Trophoblast cell (in vitro differentiated cells and primary cell): Measurements from ENCODE around the gene PRSS38.

Experiments used
- DNase-seq, 2 donors: peaks; one replicate each; pipeline ENCODE4 v3.0.0-alpha.2; 2016
- H2AFZ ChIP-seq: 2 replicates; pipeline ENCODE4 v1.6.1; 2013; ENCODE audit warnings: low read length, moderate library complexity, mild to moderate bottlenecking; ENCODE audit not compliant: insufficient read depth, poor library complexity
- H2AK5ac ChIP-seq: 2 replicates; pipeline ENCODE4 v1.6.1; 2013; ENCODE audit warnings: mild to moderate bottlenecking, low read length
- H2BK120ac ChIP-seq: 2 replicates; pipeline ENCODE4 v1.6.1; 2013; ENCODE audit warnings: low read length, mild to moderate bottlenecking, moderate library complexity; ENCODE audit not compliant: insufficient read depth, poor library complexity
- H2BK12ac ChIP-seq: 2 replicates; pipeline ENCODE4 v1.6.1; 2013; ENCODE audit warnings: mild to moderate bottlenecking, low read length, moderate library complexity
- H2BK5ac ChIP-seq: 2 replicates; pipeline ENCODE4 v1.6.1; 2013; ENCODE audit warnings: low read length, low read depth, moderate library complexity, mild to moderate bottlenecking; ENCODE audit not compliant: poor library complexity
- H3K14ac ChIP-seq: 2 replicates; pipeline ENCODE4 v1.6.1; 2013; ENCODE audit warnings: mild to moderate bottlenecking, low read length
- H3K18ac ChIP-seq: 2 replicates; pipeline ENCODE4 v1.6.1; 2013; ENCODE audit warnings: mild to moderate bottlenecking, low read length
- H3K23ac ChIP-seq: 2 replicates; pipeline ENCODE4 v1.6.1; 2013; ENCODE audit warnings: low read length
- H3K27ac ChIP-seq: 2 replicates; pipeline ENCODE4 v1.5.1; 2013; ENCODE audit warnings: low read depth, mild to moderate bottlenecking, inconsistent platforms, low read length, moderate library complexity
- H3K27me3 ChIP-seq: 2 replicates; pipeline ENCODE4 v1.6.1; 2013; ENCODE audit warnings: inconsistent platforms, mild to moderate bottlenecking, low read length, moderate library complexity; ENCODE audit not compliant: insufficient read depth
- H3K36me3 ChIP-seq, 2 experiments: 1 replicate in 1 of 2; 2 replicates in 1 of 2; pipeline ENCODE4 v1.6.1; 2013; ENCODE audit warnings: low read length in 2 of 2, mild to moderate bottlenecking in 2 of 2, moderate library complexity in 1 of 2; ENCODE audit not compliant: insufficient read depth in 2 of 2, control insufficient read depth in 1 of 2
- H3K4ac ChIP-seq: 2 replicates; pipeline ENCODE4 v1.6.1; 2013; ENCODE audit warnings: low read depth, mild to moderate bottlenecking, low read length, moderate library complexity
- H3K4me1 ChIP-seq, 2 experiments: 1 replicate in 1 of 2; 2 replicates in 1 of 2; pipeline ENCODE4 v1.6.1; 2013; ENCODE audit warnings: low read length in 2 of 2, mild to moderate bottlenecking in 2 of 2, moderate library complexity in 1 of 2; ENCODE audit not compliant: insufficient read depth in 2 of 2, control insufficient read depth in 1 of 2
- H3K4me2 ChIP-seq: 2 replicates; pipeline ENCODE4 v1.6.1; 2013; ENCODE audit warnings: inconsistent platforms, mild to moderate bottlenecking, low read length, moderate library complexity
- H3K4me3 ChIP-seq: 2 replicates; pipeline ENCODE4 v1.5.1; 2013; ENCODE audit warnings: mild to moderate bottlenecking, low read depth, low read length, inconsistent platforms
- H3K79me1 ChIP-seq: one replicate; pipeline ENCODE4 v1.6.1; 2013; ENCODE audit warnings: low read length
- H3K79me2 ChIP-seq: 2 replicates; pipeline ENCODE4 v1.6.1; 2013; ENCODE audit warnings: low read length, mild to moderate bottlenecking; ENCODE audit not compliant: control insufficient read depth, insufficient read depth, poor library complexity
- H3K9ac ChIP-seq: 2 replicates; pipeline ENCODE4 v1.6.1; 2013; ENCODE audit warnings: mild to moderate bottlenecking, low read length
- H3K9me3 ChIP-seq: 2 replicates; pipeline ENCODE4 v1.6.1; 2013; ENCODE audit warnings: low read depth, mild to moderate bottlenecking, control low read depth, inconsistent platforms, low read length; ENCODE audit not compliant: insufficient read depth
- H4K12ac ChIP-seq: 2 replicates; pipeline ENCODE4 v1.6.1; 2013; ENCODE audit warnings: low read depth, mild to moderate bottlenecking, low read length, moderate library complexity
- H4K8ac ChIP-seq: 2 replicates; pipeline ENCODE4 v1.6.1; 2013; ENCODE audit warnings: low read depth, mild to moderate bottlenecking, low read length, moderate library complexity
- H4K91ac ChIP-seq: one replicate; pipeline ENCODE4 v1.6.1; 2013; ENCODE audit warnings: low read depth, mild to moderate bottlenecking, low read length, moderate library complexity
- WGBS: extraction: QIAGEN DNeasy Blood & Tissue Kit; methylation state at CpG from one replicate; pipeline ENCODE4 v1.1.7; 2013; ENCODE audit warnings: missing lambda C conversion rate; ENCODE audit not compliant: insufficient read length, insufficient coverage; ENCODE audit errors: extremely low coverage; 5-methylcytosine and 5-hydroxymethylcytosine counted together

PRSS38 gene

DNA sequence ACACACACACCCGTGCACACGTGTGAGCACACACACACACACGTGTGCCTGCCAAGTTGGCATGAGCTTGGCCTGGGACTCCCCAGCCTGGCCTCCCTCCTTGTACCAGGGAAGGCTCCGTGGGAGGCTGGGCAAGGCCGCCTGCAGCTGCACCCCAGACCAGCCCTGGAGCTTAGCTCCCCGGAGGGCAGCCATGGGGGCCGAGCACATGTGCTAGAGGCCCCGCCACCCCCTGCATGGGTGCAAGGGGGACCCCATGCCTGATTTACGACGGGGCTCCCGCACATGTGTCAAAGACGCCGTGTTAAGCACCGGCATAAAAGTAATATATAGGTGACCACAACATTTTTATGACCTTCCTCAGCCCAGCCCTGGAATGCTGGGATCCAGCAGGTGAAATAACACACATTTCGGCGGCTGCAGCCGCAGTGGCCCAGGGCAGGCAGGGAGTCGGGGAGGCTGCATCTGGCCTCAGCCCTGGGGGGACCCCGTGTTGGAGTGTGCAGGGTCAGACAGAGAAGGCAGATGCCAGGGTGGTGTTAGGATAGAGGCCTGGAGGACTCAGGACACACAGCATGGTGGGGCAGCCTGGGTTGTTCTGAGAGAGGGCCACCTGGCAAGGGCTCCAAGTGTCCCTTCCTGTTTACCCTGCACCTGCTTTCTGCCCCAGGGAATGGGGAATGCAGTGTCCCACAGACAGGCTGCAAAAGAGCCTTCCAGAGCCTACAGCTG is 75.9 kb downstream of the PRSS38 start:
- H4K91ac ChIP-seq: peak overlapping the region; percentile 23
- H4K8ac ChIP-seq: no peak overlapping the region
- no peak overlapping the region for H2BK5ac ChIP-seq

GRCh38 chr1:227891955-227892488 is 76.5 kb downstream of the PRSS38 start:
- H3K14ac ChIP-seq: no peak overlapping the region
- no peak for DNase-seq
- H3K18ac ChIP-seq: no peak overlapping the region
- H3K27ac ChIP-seq: no peak overlapping the region
- peak overlapping the region; percentile 24 for H2BK5ac ChIP-seq
- H2BK120ac ChIP-seq: no peak overlapping the region
- H3K9ac ChIP-seq: no peak overlapping the region
- H2BK12ac ChIP-seq: peak overlapping the region; percentile 34
- no peak overlapping the region for H3K23ac ChIP-seq
- peaks cover 43% of the 10 kb centered on the region for H3K79me1 ChIP-seq
- H3K4me1 ChIP-seq: peaks cover 54 to 60% of the 10 kb centered on the region in 2 experiments
- no peak overlapping the region for H3K4ac ChIP-seq
- peaks cover 10% of the 10 kb centered on the region for H3K79me2 ChIP-seq
- no peak overlapping the region for H4K12ac ChIP-seq
- H3K36me3 ChIP-seq: no peaks in the 10 kb centered on the region
- no peaks in the 10 kb centered on the region for H3K9me3 ChIP-seq
- peak overlapping the region; percentile 97 for H4K91ac ChIP-seq
- no peak overlapping the region for H3K4me2 ChIP-seq
- no peak overlapping the region for H4K8ac ChIP-seq
- no CpG with 5 or more reads among the region's 6 CpGs for WGBS
- H2AK5ac ChIP-seq: no peak overlapping the region
- no peaks in the 10 kb centered on the region for H3K27me3 ChIP-seq
- no peak overlapping the region for H2AFZ ChIP-seq
- no peak overlapping the region for H3K4me3 ChIP-seq

More for the DNA sequence above, 75.9 kb downstream of the PRSS38 start:
- Histone ChIP-seq H2BK120ac (no peak overlapping the region), H3K79me2 (peaks cover 5% of the 10 kb centered on the region), H3K14ac (no peak overlapping the region), H3K79me1 (peaks cover 37% of the 10 kb centered on the region), H2AFZ (no peak overlapping the region), H2AK5ac (no peak overlapping the region), H3K27ac (no peak overlapping the region), H3K27me3 (no peaks in the 10 kb centered on the region), H3K4me3 (no peak overlapping the region), H3K9me3 (no peaks in the 10 kb centered on the region), H3K23ac (no peak overlapping the region), H3K18ac (no peak overlapping the region), H3K4me1 (peaks cover 50 to 56% of the 10 kb centered on the region in 2 experiments), H4K12ac (no peak overlapping the region), H2BK12ac (no peak overlapping the region), H3K4ac (no peak overlapping the region), H3K4me2 (no peak overlapping the region), H3K9ac (no peak overlapping the region), H3K36me3 (no peaks in the 10 kb centered on the region)
- WGBS: no CpG with 5 or more reads among the region's 19 CpGs
- DNase-seq: peak; percentile 39 to 56

DNA sequence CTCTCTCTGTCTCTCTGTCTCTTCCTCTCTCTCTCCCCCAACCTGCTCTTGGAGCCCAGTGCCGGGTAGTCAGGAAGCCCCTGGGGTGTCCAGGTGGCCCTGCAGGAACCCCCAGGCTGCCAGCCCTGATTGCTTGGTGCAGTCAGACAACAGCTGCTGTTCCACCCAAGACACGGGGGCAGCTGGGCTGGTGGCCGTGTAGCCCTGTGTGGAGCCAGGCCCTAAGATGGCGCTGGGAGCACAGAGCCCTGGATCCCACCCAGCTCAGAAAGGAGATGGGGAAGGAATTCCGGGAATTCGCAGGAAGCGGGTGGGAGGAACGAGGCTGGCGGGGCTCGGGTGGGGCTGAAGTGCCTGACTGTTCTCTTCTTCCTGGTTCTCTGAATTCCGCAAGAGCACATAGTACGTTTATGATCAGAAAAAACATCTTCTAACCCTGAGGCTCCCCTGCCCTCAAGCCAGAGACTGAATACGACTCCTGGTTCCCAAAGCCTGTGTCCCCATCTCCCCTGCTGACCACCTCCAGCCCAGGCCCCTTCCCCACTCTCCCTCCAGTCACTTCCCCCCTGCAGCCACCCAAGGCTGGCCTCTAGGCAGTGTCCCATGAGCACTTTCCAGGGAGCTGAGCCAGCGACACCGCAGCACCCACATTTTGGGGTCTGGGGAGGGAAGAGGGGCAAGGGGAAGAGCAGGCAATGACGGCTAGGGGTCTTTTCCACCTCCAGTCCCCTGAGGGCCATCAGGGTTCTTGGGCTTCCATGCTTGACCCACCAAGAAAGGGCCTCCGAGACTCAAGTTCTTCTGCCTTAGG is 77.2 kb downstream of the PRSS38 start:
- Histone ChIP-seq H3K79me1 (peaks cover 41% of the 10 kb centered on the region), H3K23ac (no peak overlapping the region), H4K8ac (peak overlapping the region; percentile 82), H2BK120ac (peak overlapping the region; percentile 96), H3K4me2 (no peak overlapping the region), H3K4me3 (no peak overlapping the region), H2AK5ac (peak overlapping the region; percentile 93), H4K12ac (no peak overlapping the region), H2AFZ (peak overlapping the region; percentile 63), H2BK12ac (peak overlapping the region; percentile 96), H3K4me1 (peaks cover 50 to 56% of the 10 kb centered on the region in 2 experiments), H4K91ac (peak overlapping the region; percentile 97), H3K36me3 (no peaks in the 10 kb centered on the region), H3K9me3 (peaks cover 2% of the 10 kb centered on the region), H3K9ac (no peak overlapping the region), H3K18ac (peak overlapping the region; percentile 79), H3K14ac (peak overlapping the region; percentile 88), H2BK5ac (peak overlapping the region; percentile 57), H3K4ac (peak overlapping the region; percentile 63), H3K79me2 (peaks cover 8% of the 10 kb centered on the region), H3K27me3 (no peaks in the 10 kb centered on the region), H3K27ac (peak overlapping the region; percentile 53)
- WGBS: no CpG with 5 or more reads among the region's 17 CpGs
- peak; percentile 29 to 34 for DNase-seq

DNA sequence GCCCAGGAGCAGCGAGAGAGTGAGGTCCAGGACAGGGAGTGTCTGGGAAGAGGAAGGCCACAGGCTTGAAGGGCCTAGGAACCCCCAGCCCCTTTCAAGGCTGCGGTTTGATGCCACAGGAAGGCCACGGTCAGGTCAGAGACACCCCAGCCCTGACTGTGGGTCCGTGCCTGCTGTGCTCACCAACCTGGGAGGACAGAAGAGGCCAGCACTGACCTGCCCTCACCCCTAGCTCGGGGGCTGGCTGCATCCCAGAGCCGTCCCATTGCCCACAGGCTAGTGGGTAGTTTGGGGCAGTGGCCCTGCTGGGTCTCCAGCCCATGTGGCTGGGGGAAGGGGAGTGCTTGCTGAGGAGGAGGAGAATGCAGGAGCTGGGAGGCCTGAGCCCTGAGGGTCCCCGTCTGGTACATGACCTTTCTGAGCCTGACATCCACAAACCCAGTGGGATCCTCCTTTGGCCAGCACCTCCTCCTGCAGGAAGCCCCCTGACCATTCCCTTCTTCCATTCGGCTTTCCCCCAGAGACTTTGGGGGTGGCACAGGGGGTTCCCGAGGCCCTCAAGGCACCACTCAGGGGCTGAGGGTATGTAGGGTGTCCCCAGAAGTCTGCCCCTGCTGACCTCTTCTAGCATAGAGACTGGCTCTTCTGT is 77.9 kb downstream of the PRSS38 start:
- no peak overlapping the region for H3K4me3 ChIP-seq
- H3K9me3 ChIP-seq: peaks cover 2% of the 10 kb centered on the region
- H3K27ac ChIP-seq: peak overlapping the region; percentile 53
- H3K4me2 ChIP-seq: no peak overlapping the region
- H2BK12ac ChIP-seq: peak overlapping the region; percentile 96
- no peaks in the 10 kb centered on the region for H3K36me3 ChIP-seq
- peaks cover 41% of the 10 kb centered on the region for H3K79me1 ChIP-seq
- peak overlapping the region; percentile 63 for H2AFZ ChIP-seq
- H3K18ac ChIP-seq: peak overlapping the region; percentile 79
- peak overlapping the region; percentile 25 for H4K12ac ChIP-seq
- H3K14ac ChIP-seq: peak overlapping the region; percentile 88
- no peaks in the 10 kb centered on the region for H3K27me3 ChIP-seq
- DNase-seq: no peak
- H4K8ac ChIP-seq: peak overlapping the region; percentile 82
- peak overlapping the region; percentile 97 for H4K91ac ChIP-seq
- peak overlapping the region; percentile 57 for H2BK5ac ChIP-seq
- WGBS: no CpG with 5 or more reads among the region's 9 CpGs
- peak overlapping the region; percentile 96 for H2BK120ac ChIP-seq
- H3K4me1 ChIP-seq: peaks cover 50 to 52% of the 10 kb centered on the region in 2 experiments
- H3K4ac ChIP-seq: peak overlapping the region; percentile 63
- no peak overlapping the region for H3K23ac ChIP-seq
- H2AK5ac ChIP-seq: peak overlapping the region; percentile 93
- no peak overlapping the region for H3K9ac ChIP-seq
- peaks cover 8% of the 10 kb centered on the region for H3K79me2 ChIP-seq
